ENCODE data around the gene SCIN. TPM values are rescaled to one million over a fixed set of nuclear protein-coding genes. Genes with fewer than 3 reads are reported as not detected.

The SCIN gene
- total RNA-seq, 3 donors from 2014 or later (not counting 1 experiment from before 2014, with no cell fraction given): 0.08 TPM; not detected in 2

DNA sequence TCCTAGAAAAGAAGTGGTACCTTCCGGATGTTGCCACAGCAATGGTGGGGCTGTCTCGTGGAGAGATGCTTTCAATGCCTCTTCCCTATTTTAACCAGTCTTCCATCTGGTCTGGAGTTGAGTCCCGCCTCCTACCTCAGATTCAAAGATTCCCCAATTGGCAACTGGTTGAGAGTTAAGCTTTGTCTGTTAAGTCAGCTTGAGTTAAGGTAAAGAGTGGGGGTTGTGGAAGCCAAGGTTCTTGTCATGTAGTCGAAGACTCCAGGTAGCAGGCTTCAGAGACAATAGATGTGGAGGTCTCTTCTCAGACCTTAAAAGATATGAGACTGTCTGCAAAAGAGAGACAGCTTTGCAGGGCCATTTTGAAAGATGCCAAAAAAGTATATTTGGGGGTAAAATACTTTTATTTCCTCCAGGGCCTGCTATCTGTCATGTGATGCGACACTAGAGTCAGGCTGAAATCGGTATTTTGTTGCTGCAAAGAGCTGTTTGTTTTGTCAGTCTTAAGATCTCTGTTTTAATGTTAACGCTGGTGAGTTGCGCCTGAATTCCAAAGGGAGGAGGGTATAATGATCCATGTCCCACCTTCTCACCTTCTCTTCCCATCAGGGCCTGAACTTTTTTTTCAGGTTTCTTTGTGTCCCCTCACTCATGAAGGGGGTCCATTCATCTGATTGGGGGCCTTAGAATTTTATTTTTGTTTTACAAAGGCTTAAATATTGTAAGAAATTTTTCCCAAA is 40.4 kb upstream of the SCIN start:
- Mint-ChIP-seq H3K36me3 (no peaks in the 10 kb centered on the region), H3K4me3 (no peak overlapping the region), H3K27ac (no peak overlapping the region), H3K4me1 (no peaks in the 10 kb centered on the region), H3K9me3 (peaks cover 0 to 2% of the 10 kb centered on the region in 2 donors), H3K27me3 (ENCODE audit: low read depth in 2 of 2) (peaks cover 0 to 2% of the 10 kb centered on the region in 2 donors)
- no peak for DNase-seq
- Histone ChIP-seq H3K9me3 (ENCODE audit: control insufficient read depth, insufficient read depth, low read length) (no peaks in the 10 kb centered on the region), H3K4me3 (ENCODE audit: low read length) (no peak overlapping the region), H3K27me3 (ENCODE audit: control insufficient read depth, insufficient read depth, low read length) (no peaks in the 10 kb centered on the region), H3K36me3 (ENCODE audit: control insufficient read depth, insufficient read depth, low read length) (no peaks in the 10 kb centered on the region), H3K4me1 (ENCODE audit: control insufficient read depth, insufficient read depth, low read length) (no peaks in the 10 kb centered on the region), H3K27ac (ENCODE audit: low read length) (no peak overlapping the region)
- no peak for ATAC-seq
- intact Hi-C loops (cut with micrococcal nuclease): no loop called here
- 85% methylated on average over 5 of the region's 8 CpGs for WGBS (ENCODE audit: insufficient coverage)
- TF ChIP-seq, protein P1, sequence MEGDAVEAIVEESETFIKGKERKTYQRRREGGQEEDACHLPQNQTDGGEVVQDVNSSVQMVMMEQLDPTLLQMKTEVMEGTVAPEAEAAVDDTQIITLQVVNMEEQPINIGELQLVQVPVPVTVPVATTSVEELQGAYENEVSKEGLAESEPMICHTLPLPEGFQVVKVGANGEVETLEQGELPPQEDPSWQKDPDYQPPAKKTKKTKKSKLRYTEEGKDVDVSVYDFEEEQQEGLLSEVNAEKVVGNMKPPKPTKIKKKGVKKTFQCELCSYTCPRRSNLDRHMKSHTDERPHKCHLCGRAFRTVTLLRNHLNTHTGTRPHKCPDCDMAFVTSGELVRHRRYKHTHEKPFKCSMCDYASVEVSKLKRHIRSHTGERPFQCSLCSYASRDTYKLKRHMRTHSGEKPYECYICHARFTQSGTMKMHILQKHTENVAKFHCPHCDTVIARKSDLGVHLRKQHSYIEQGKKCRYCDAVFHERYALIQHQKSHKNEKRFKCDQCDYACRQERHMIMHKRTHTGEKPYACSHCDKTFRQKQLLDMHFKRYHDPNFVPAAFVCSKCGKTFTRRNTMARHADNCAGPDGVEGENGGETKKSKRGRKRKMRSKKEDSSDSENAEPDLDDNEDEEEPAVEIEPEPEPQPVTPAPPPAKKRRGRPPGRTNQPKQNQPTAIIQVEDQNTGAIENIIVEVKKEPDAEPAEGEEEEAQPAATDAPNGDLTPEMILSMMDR (IDR thresholded peaks at IDR 0.05): no peak

DNA sequence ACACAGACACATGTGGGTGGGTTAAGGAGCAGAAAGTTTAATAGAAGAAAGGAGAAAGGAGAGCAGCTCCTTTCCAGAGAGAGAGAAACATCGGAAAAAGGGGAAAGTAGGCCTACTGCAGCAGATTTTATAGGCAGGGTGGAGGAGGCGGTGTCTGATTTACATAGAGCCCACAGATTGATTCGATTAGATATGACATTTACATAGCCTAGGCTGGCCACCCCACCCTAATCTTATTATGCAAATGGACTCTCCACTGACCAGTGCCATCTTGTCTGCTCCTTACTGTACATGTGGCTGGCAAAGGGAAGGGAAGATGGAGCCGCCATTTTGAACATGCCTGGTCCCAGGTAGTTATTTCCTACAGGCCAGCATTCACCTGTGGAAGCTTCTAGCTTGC is 38.7 kb upstream of the SCIN start:
- TF ChIP-seq, protein P1 (IDR thresholded peaks at IDR 0.05): no peak
- Histone ChIP-seq H3K4me1 (ENCODE audit: control insufficient read depth, insufficient read depth, low read length) (no peaks in the 10 kb centered on the region), H3K27ac (ENCODE audit: low read length) (no peak overlapping the region), H3K27me3 (ENCODE audit: control insufficient read depth, insufficient read depth, low read length) (no peaks in the 10 kb centered on the region), H3K9me3 (ENCODE audit: control insufficient read depth, insufficient read depth, low read length) (no peaks in the 10 kb centered on the region), H3K36me3 (ENCODE audit: control insufficient read depth, insufficient read depth, low read length) (no peaks in the 10 kb centered on the region), H3K4me3 (ENCODE audit: low read length) (no peak overlapping the region)
- 86% methylated on average over 3 of the region's 4 CpGs for WGBS (ENCODE audit: insufficient coverage)
- Mint-ChIP-seq H3K9me3 (peaks cover 0 to 2% of the 10 kb centered on the region in 2 donors), H3K27ac (no peak overlapping the region), H3K4me3 (no peak overlapping the region), H3K4me1 (no peaks in the 10 kb centered on the region), H3K36me3 (no peaks in the 10 kb centered on the region), H3K27me3 (ENCODE audit: low read depth in 2 of 2) (peaks cover 0 to 2% of the 10 kb centered on the region in 2 donors)
- intact Hi-C loops (cut with micrococcal nuclease): no loop called here
- ATAC-seq: no peak
- DNase-seq: no peak

DNA sequence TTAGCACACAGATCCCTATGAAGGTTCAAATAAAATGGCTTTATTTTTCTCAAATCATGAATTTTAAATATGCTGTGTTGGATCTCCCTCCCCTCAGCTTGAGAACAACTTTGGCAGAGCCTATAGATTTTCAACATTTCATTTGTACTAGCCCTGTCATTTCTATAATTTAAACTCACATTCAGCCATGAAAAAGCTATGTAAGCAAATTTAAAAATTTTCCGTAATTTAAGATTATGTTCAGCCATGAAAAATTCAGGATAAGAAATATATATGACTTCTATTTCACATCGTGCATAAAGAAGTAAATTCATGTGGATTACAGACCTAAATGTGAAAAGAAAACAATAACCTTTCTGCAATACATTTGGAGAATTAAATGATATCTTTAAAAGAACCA is 36.5 kb upstream of the SCIN start:
- ATAC-seq (no peak), DNase-seq (no peak)
- H3K4me1 ChIP-seq (ENCODE audit: control insufficient read depth, insufficient read depth, low read length): no peaks in the 10 kb centered on the region
- no CpG with 5 or more reads among the region's 2 CpGs for WGBS (ENCODE audit: insufficient coverage)
- Mint-ChIP-seq H3K9me3 (peaks cover 0 to 5% of the 10 kb centered on the region in 2 donors), H3K27me3 (ENCODE audit: low read depth in 2 of 2) (peaks cover 0 to 2% of the 10 kb centered on the region in 2 donors), H3K4me1 (no peaks in the 10 kb centered on the region), H3K36me3 (no peaks in the 10 kb centered on the region), H3K4me3 (no peak overlapping the region), H3K27ac (no peak overlapping the region)
- intact Hi-C loops (cut with micrococcal nuclease): no loop called here
- H3K4me3 ChIP-seq (ENCODE audit: low read length): no peak overlapping the region
- TF ChIP-seq, protein P1 (IDR thresholded peaks at IDR 0.05): no peak
- no peaks in the 10 kb centered on the region for H3K27me3 ChIP-seq (ENCODE audit: control insufficient read depth, insufficient read depth, low read length)
- H3K9me3 ChIP-seq (ENCODE audit: control insufficient read depth, insufficient read depth, low read length): no peaks in the 10 kb centered on the region
- H3K36me3 ChIP-seq (ENCODE audit: control insufficient read depth, insufficient read depth, low read length): no peaks in the 10 kb centered on the region
- no peak overlapping the region for H3K27ac ChIP-seq (ENCODE audit: low read length)

DNA sequence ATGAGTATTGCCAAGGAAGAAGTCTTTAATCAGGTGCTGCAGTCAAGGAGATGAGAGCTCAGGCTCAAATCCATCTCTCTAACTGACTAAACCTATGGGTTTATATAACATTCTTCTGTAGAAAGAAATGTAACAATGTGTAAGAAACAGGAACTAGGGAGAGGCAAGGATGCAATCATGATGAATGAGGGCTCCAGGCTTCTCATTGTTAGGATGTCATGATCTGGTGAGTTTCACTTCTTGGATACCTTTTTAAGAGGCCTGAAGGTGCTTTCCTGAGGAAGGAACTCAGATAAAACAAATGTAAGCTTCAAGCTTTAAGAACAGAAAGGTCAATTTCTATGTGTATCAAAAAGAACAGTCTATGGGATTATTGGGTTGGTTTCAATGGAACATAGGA is 30.8 kb upstream of the SCIN start:
- TF ChIP-seq, protein P1 (IDR thresholded peaks at IDR 0.05): no peak
- no peak for ATAC-seq

More for the DNA sequence above, 30.8 kb upstream of the SCIN start:
- H3K9me3 ChIP-seq (ENCODE audit: control insufficient read depth, insufficient read depth, low read length): no peaks in the 10 kb centered on the region
- Mint-ChIP-seq H3K4me3 (no peak overlapping the region), H3K27me3 (ENCODE audit: low read depth in 2 of 2) (peaks cover 0 to 1% of the 10 kb centered on the region in 2 donors), H3K4me1 (no peaks in the 10 kb centered on the region), H3K27ac (no peak overlapping the region), H3K9me3 (peaks cover 2 to 4% of the 10 kb centered on the region in 2 donors), H3K36me3 (no peaks in the 10 kb centered on the region)
- H3K4me1 ChIP-seq (ENCODE audit: control insufficient read depth, insufficient read depth, low read length): no peaks in the 10 kb centered on the region
- no peaks in the 10 kb centered on the region for H3K36me3 ChIP-seq (ENCODE audit: control insufficient read depth, insufficient read depth, low read length)
- intact Hi-C loops (cut with micrococcal nuclease): no loop called here
- DNase-seq: no peak
- no peak overlapping the region for H3K27ac ChIP-seq (ENCODE audit: low read length)
- no peak overlapping the region for H3K4me3 ChIP-seq (ENCODE audit: low read length)
- no peaks in the 10 kb centered on the region for H3K27me3 ChIP-seq (ENCODE audit: control insufficient read depth, insufficient read depth, low read length)
